Activated CD8-positive, alpha-beta T cell treated with anti-CD3 and anti-CD28 coated beads for 36 hours (primary cell): ENCODE measurements around the gene SYNM. TPM values are rescaled to one million over a fixed set of nuclear protein-coding genes. Genes with fewer than 3 reads are reported as not detected.

Experiments
- ATAC-seq: fragments of 200-7000 bp; cut with Tn5 transposase; one replicate; pipeline ENCODE4 v1.10.0; 2021; ENCODE audit warnings: mild to moderate bottlenecking, moderate library complexity
- CTCF ChIA-PET: fragments of 350-600 bp; sonication (Branson Sonifier 250); formaldehyde crosslinking; loops from one replicate; lab custom pipeline; 2021; ENCODE audit warnings: antibody characterized with exemption; lab: Charles Lee
- POLR2A ChIA-PET: fragments of 350-600 bp; sonication (Branson Sonifier 250); formaldehyde crosslinking; loops from one replicate; lab custom pipeline; 2021; ENCODE audit warnings: antibody characterized with exemption; lab: Charles Lee
- DNase-seq: peaks from one replicate; pipeline ENCODE4 v3.0.0-alpha.2; 2020
- H3K27ac Mint-ChIP-seq: one replicate; pipeline ENCODE4 v1.8.0; 2021; ENCODE audit warnings: mild to moderate bottlenecking, mixed read lengths
- H3K27me3 Mint-ChIP-seq: one replicate; pipeline ENCODE4 v1.8.0; 2021; ENCODE audit warnings: mixed read lengths
- H3K36me3 Mint-ChIP-seq: one replicate; pipeline ENCODE4 v1.8.0; 2021; ENCODE audit warnings: low read depth, mixed read lengths
- H3K4me1 Mint-ChIP-seq: one replicate; pipeline ENCODE4 v1.8.0; 2021; ENCODE audit warnings: low read depth, mixed read lengths
- H3K4me3 Mint-ChIP-seq: one replicate; pipeline ENCODE4 v1.8.0; 2021; ENCODE audit warnings: mild to moderate bottlenecking, moderate library complexity, mixed read lengths
- H3K9me3 Mint-ChIP-seq: one replicate; pipeline ENCODE4 v1.8.0; 2021; ENCODE audit warnings: mixed read lengths
- intact Hi-C: fragments of 100-400 bp; cut with micrococcal nuclease; formaldehyde crosslinking; loops from one replicate; pipeline ENCODE4 v1.10.0; 2022
- total RNA-seq, 2 experiments: library from RNA; stranded (reverse); gene quantifications; one replicate each; pipeline ENCODE4 v1.2.3, GENCODE V29; 2021
- TF ChIP-seq, protein P1 (sequence below): fragments of 200-600 bp; IDR thresholded peaks from one replicate; pipeline ENCODE4 v1.8.0; 2022; ENCODE audit warnings: antibody characterized with exemption, mild to moderate bottlenecking

SYNM gene
- total RNA-seq, 2 experiments from 2014 or later = 0.63 to 0.69 TPM

DNA sequence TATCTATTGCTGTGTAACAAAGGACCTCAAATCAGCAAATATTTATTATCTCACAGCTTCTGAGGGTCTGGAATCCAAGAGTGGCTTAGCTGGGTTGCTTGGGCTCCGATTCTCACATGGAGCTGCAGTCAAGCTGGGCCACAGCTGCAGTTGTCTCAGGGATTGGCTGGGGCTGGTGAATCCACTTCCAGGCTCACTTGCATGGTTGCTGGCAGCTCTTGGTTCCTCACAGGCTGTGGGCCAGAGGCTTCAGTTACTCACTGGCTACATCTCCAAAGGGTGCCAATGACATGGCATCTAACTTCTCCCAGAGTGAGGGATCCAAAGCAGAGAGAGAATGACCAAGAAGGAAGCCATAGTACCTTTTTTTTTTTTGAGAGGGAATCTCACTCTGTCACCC is 13.9 kb upstream of the SYNM start:
- CTCF ChIA-PET = interaction anchor here (1.2 to 2.3 kb wide), 2 partner anchors 10 to 15 kb away, joined by 6 to 13 read pairs; no protein-coding TSS in a partner anchor
- no peak for ATAC-seq
- intact Hi-C loops = no loop called here
- DNase-seq = no peak
- H3K27me3 Mint-ChIP-seq = no peaks in the 10 kb centered on the region
- H3K4me1 Mint-ChIP-seq = peaks cover 6% of the 10 kb centered on the region
- H3K4me3 Mint-ChIP-seq = no peak overlapping the region
- POLR2A ChIA-PET = interaction anchor here (1.1 kb wide), 1 partner anchor 77 kb away, joined by 3 read pairs; no protein-coding TSS in a partner anchor
- no peak overlapping the region for H3K27ac Mint-ChIP-seq
- H3K9me3 Mint-ChIP-seq = no peaks in the 10 kb centered on the region
- TF ChIP-seq, protein P1, sequence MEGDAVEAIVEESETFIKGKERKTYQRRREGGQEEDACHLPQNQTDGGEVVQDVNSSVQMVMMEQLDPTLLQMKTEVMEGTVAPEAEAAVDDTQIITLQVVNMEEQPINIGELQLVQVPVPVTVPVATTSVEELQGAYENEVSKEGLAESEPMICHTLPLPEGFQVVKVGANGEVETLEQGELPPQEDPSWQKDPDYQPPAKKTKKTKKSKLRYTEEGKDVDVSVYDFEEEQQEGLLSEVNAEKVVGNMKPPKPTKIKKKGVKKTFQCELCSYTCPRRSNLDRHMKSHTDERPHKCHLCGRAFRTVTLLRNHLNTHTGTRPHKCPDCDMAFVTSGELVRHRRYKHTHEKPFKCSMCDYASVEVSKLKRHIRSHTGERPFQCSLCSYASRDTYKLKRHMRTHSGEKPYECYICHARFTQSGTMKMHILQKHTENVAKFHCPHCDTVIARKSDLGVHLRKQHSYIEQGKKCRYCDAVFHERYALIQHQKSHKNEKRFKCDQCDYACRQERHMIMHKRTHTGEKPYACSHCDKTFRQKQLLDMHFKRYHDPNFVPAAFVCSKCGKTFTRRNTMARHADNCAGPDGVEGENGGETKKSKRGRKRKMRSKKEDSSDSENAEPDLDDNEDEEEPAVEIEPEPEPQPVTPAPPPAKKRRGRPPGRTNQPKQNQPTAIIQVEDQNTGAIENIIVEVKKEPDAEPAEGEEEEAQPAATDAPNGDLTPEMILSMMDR = no peak
- no peaks in the 10 kb centered on the region for H3K36me3 Mint-ChIP-seq

DNA sequence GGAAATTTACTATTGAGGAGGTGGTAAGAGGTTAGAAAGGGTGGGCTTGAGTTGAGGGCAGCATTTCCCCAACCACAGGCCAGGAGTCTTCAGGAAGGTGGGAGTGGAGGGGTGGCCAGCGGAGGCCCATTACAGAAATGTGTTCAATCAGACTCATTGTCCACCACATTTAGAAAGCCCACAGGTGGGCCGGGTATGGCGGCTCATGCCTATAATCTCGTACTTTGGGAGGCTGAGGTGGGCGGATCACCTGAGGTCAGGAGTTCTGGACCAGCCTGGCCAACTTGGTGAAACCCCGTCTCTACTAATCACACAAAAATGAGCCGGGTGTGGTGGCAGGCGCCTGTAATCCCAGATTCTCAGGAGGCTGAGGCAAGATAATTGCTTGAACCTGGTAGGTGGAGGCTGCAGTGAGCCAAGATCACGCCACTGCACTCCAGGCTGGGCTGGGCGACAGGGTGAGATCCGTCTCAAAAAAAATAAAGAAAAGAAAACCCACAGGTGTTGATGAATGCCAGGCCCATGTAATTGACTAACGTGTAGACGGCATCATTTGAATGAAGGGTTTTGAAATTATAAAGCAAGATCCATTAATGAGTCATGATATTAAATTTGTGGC is 12.2 kb upstream of the SYNM start:
- H3K27me3 Mint-ChIP-seq = peaks cover 3% of the 10 kb centered on the region
- peaks cover 6% of the 10 kb centered on the region for H3K4me1 Mint-ChIP-seq
- ATAC-seq (no peak), DNase-seq (no peak)
- TF ChIP-seq, protein P1 = no peak
- H3K4me3 Mint-ChIP-seq = no peak overlapping the region
- no peaks in the 10 kb centered on the region for H3K9me3 Mint-ChIP-seq
- H3K27ac Mint-ChIP-seq = no peak overlapping the region
- no peaks in the 10 kb centered on the region for H3K36me3 Mint-ChIP-seq
- CTCF ChIA-PET = interaction anchor here (1.7 to 2.3 kb wide), 2 partner anchors 8 to 12 kb away, joined by 3 to 13 read pairs; no protein-coding TSS in a partner anchor
- intact Hi-C loops = no loop called here
- POLR2A ChIA-PET = no interaction called here

DNA sequence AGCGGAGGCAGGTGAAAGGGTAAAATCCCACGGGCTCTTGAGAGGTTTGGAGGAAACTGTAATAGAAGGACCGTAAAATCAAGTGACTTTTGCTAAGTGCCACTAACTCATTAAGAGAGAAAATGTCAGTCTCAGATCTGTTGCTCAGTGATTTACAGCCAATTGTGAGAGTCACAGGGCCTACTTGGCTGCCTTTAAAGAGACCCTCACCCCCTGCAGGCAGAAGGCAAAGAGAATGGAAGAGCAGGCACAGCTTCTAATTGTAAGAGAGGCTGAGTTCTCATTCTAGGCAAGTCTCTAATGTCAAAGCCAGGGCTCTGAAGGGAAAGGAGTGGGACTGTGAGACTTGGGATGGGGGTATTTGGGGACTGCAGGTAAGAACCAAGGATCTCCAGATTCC is 9.3 kb upstream of the SYNM start:
- Mint-ChIP-seq H3K9me3 (no peaks in the 10 kb centered on the region), H3K4me1 (peaks cover 1% of the 10 kb centered on the region), H3K36me3 (no peaks in the 10 kb centered on the region), H3K27ac (no peak overlapping the region), H3K4me3 (no peak overlapping the region), H3K27me3 (peaks cover 14% of the 10 kb centered on the region)
- TF ChIP-seq, protein P1 = no peak
- DNase-seq = no peak
- intact Hi-C loops = no loop called here
- POLR2A ChIA-PET = interaction anchor here (0.6 kb wide), 1 partner anchor 132 kb away, joined by 3 read pairs; no protein-coding TSS in a partner anchor
- no peak for ATAC-seq
- CTCF ChIA-PET = no interaction called here

DNA sequence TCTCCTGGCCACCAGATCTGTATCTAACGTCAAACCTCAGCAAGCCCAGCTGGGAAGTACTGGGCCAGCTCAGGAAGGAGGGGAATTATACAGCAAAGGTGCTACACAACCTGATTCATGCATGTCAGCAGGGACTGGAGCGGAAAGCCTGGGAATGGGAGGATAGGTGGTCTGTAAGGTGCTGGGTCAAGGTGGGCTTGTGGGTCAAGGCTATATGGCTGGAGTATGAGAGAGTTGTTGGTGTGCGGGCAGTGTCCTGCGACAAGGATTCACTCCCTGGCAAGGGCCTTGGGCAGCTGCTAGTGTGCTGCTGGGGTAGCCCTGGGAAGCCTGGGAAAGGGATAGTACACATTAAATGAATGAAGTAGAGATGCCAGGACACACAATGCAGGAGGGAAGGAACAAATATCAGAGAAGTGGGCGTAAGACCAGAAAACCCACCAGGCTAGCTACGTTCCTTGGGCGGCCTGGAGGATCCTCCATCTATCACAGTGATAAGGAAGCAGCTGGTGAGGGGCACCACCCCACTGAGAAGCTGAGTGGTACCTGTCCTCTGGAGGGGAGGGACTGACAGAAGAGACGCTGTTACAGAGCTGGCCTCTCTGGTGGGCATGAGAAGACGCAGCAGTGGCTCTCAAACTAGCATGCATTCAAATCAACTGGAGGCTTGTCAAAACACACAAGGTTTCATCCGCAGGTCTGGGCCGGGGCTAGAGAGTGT is 8.5 kb upstream of the SYNM start:
- POLR2A ChIA-PET = interaction anchor here (0.6 kb wide), 1 partner anchor 132 kb away, joined by 3 read pairs; no protein-coding TSS in a partner anchor
- TF ChIP-seq, protein P1 = no peak
- DNase-seq (no peak), ATAC-seq (no peak)
- peaks cover 16% of the 10 kb centered on the region for H3K27me3 Mint-ChIP-seq
- no peaks in the 10 kb centered on the region for H3K9me3 Mint-ChIP-seq
- no peak overlapping the region for H3K27ac Mint-ChIP-seq
- CTCF ChIA-PET = interaction anchor here (1.3 kb wide), 1 partner anchor 9 kb away, joined by 4 read pairs; the partner anchor contains the start of gene SYNM
- intact Hi-C loops = no loop called here
- no peaks in the 10 kb centered on the region for H3K36me3 Mint-ChIP-seq
- H3K4me1 Mint-ChIP-seq = peaks cover 2% of the 10 kb centered on the region
- no peak overlapping the region for H3K4me3 Mint-ChIP-seq
